Diencephalon (tissue), 1 donor: ENCODE results near the gene ZNF74. TPM values are rescaled to one million over a fixed set of nuclear protein-coding genes. Genes with fewer than 3 reads are reported as not detected.

ENCODE experiments used
- small RNA-seq: library from RNA; depleted of rRNA; stranded (forward); fragments of <200 nt; gene quantifications from one replicate; pipeline ENCODE3, GENCODE V24; 2014
- total RNA-seq: library from RNA; depleted of rRNA; stranded (reverse); fragments of >200 nt; gene quantifications from one replicate; pipeline ENCODE4 v1.2.3, GENCODE V29; 2014

ZNF74 gene
- total RNA-seq, result 26.1 TPM

GRCh38 chr22:20393705-20394476, at the start of gene ZNF74:
Gene ZNF74, plus strand, starts transcription at chr22:20394151. Its CDS starts 478 bp downstream, at chr22:20394629.

GRCh38 chr22:20437613-20438426, 43.9 kb downstream of the ZNF74 start, which contains the start of gene SCARF2:
Gene SCARF2, minus strand, starts transcription at chr22:20437825. Its CDS starts 71 bp downstream, at chr22:20437754.

Small RNA genes lying within 50 kb of the gene (small RNA-seq; reads per million reads assigned to genes)
- gene RNU6-225P, result not detected

Other genes with a start within 250 kb of the ZNF74 start
- gene CCDC188, start 243.1 kb upstream of the ZNF74 start, total RNA-seq, result 1.2 TPM
- gene RTN4R, start 125.8 kb upstream of the ZNF74 start, total RNA-seq, result 12.5 TPM
- 42.2 TPM for gene DGCR6L, start 74.1 kb upstream of the ZNF74 start, total RNA-seq
- gene SCARF2, start 43.7 kb downstream of the ZNF74 start, total RNA-seq, result 3.5 TPM
- gene KLHL22, start 101.6 kb downstream of the ZNF74 start, total RNA-seq, result 58.8 TPM
- gene MED15, start 113.5 kb downstream of the ZNF74 start, total RNA-seq, result 17.3 TPM